Gastrocnemius medialis (tissue), 4 donors: ENCODE data around the gene CCDC185.

Experiments used
- POLR2A ChIP-seq, 2 donors: fragments of 450-650 bp; IDR thresholded peaks; one replicate each; pipeline ENCODE4 v1.6.1; 2017; ENCODE audit warnings: antibody characterized with exemption in 2 of 2, mild to moderate bottlenecking in 2 of 2, moderate library complexity in 2 of 2
- TF ChIP-seq, protein P1 (sequence below), 5 experiments: fragments of 450-650 bp in 3 of 5; fragments of 200-600 bp in 2 of 5; sonication (generic) in 2 of 5; IDR thresholded peaks in 4 of 5; conservative IDR thresholded peaks in 1 of 5; 1 replicate in 4 of 5; 2 replicates in 1 of 5; pipeline ENCODE4 v1.5.1; 2016 to 2019; ENCODE audit warnings: antibody characterized with exemption in 5 of 5, mild to moderate bottlenecking in 3 of 5, moderate library complexity in 3 of 5

DNA sequence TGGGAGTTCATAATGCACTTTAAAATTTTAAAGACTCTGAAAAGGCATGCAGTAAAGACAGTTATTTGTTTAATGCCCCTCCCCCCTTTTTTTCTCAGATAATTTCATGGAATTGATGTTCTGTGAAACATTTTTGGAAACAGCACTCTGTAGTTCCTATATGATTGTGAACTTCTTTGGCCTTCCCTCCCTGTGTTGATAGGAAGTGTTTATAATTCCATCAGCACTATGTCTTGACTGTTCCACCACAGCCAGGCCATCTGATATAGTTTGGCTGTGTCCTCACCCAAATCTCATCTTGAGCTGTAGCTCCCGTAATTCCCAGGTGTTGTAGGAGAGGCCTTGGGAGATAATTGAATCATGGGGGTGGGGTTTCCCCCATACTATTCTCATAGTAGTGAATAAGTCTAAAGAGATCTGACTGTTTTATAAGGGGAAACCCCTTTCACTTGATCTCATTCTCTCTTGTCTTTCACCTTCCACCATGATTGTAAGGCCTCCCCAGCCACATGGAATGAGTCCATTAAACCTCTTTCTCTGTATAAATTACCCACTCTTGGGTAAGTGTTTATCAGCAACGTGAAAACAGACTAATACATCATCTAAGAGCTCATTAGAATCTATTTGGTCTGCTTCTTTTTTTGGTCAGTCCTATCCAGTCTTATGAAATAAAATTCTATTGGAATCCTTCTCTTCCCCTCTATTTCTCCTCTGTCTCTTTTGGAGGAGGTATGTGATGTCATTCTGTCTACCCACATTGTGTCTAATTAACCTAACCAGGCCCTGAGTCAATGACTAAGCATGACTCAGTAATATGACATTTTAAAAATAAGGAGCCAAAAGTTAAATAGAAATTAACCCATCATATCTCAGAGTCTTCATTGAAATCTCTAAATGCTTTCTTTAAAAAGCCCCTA lies 8.9 kb downstream of the CCDC185 start:
- TF ChIP-seq POLR2A (IDR thresholded peaks at IDR 0.05) = no peak
- TF ChIP-seq, protein P1, sequence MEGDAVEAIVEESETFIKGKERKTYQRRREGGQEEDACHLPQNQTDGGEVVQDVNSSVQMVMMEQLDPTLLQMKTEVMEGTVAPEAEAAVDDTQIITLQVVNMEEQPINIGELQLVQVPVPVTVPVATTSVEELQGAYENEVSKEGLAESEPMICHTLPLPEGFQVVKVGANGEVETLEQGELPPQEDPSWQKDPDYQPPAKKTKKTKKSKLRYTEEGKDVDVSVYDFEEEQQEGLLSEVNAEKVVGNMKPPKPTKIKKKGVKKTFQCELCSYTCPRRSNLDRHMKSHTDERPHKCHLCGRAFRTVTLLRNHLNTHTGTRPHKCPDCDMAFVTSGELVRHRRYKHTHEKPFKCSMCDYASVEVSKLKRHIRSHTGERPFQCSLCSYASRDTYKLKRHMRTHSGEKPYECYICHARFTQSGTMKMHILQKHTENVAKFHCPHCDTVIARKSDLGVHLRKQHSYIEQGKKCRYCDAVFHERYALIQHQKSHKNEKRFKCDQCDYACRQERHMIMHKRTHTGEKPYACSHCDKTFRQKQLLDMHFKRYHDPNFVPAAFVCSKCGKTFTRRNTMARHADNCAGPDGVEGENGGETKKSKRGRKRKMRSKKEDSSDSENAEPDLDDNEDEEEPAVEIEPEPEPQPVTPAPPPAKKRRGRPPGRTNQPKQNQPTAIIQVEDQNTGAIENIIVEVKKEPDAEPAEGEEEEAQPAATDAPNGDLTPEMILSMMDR (IDR thresholded peaks at IDR 0.05 in 4 of 5, conservative IDR thresholded peaks at IDR 0.05 in 1 of 5) = no peak
